WTC11 (cell line): ENCODE measurements around the gene MGST3.

ENCODE experiments used
- KAT7 ChIP-seq: sonication (generic); formaldehyde crosslinking; IDR thresholded peaks from 2 replicates; pipeline ENCODE4 v1.8.1; 2023; ENCODE audit warnings: missing genetic modification reagents, mild to moderate bottlenecking, borderline replicate concordance
- NFYB ChIP-seq: sonication (generic); formaldehyde crosslinking; conservative IDR thresholded peaks from 2 replicates; pipeline ENCODE4 v1.8.0; 2022; ENCODE audit warnings: low read depth, missing genetic modification reagents
- TF ChIP-seq, protein P1 (sequence below): fragments of 200-600 bp; IDR thresholded peaks from 2 replicates; pipeline ENCODE4 v1.8.0; 2022; ENCODE audit warnings: antibody characterized with exemption
- TF ChIP-seq, protein P2 (sequence below): sonication (generic); formaldehyde crosslinking; IDR thresholded peaks from 2 replicates; pipeline ENCODE4 v1.8.1; 2023; ENCODE audit warnings: mild to moderate bottlenecking, missing genetic modification reagents, moderate library complexity

DNA sequence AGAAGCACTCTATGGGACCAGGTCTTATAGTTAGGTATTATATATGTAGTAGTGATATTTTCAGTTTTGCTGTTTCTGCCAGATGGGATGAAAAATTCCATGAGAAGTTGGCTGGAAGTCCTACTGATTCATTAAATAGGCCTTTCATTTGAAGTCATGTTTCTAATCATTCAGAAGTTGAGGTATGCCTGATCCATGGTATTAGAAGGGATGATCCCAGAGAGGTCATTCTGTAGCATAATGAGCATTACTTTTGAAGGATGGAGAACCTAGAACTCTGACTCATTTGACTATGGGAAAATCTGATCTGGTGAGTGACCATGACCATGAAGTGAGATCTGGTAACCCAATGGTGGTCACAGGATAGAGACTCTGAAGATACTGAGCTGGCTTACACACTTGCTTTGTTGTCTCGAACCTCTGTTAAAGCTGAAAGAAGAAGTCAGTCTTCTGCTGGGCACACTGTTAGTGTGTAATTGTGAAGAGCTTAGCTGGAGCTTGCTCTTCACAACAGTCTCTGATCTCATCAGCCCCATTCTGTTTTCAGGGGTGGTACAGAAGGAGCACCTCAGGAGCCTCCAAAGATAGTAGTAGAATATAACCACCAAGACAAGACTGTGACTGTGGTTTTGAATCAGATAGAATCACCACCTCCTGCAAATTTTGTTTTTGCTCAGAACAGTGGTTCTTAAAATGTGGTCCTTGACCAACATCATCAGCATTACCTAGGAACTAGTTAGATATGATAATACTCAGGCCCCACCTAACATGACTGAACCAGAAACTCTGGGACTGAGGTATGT is 9.0 kb downstream of the MGST3 start:
- TF ChIP-seq, protein P1, sequence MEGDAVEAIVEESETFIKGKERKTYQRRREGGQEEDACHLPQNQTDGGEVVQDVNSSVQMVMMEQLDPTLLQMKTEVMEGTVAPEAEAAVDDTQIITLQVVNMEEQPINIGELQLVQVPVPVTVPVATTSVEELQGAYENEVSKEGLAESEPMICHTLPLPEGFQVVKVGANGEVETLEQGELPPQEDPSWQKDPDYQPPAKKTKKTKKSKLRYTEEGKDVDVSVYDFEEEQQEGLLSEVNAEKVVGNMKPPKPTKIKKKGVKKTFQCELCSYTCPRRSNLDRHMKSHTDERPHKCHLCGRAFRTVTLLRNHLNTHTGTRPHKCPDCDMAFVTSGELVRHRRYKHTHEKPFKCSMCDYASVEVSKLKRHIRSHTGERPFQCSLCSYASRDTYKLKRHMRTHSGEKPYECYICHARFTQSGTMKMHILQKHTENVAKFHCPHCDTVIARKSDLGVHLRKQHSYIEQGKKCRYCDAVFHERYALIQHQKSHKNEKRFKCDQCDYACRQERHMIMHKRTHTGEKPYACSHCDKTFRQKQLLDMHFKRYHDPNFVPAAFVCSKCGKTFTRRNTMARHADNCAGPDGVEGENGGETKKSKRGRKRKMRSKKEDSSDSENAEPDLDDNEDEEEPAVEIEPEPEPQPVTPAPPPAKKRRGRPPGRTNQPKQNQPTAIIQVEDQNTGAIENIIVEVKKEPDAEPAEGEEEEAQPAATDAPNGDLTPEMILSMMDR: no peak
- TF ChIP-seq, protein P2, sequence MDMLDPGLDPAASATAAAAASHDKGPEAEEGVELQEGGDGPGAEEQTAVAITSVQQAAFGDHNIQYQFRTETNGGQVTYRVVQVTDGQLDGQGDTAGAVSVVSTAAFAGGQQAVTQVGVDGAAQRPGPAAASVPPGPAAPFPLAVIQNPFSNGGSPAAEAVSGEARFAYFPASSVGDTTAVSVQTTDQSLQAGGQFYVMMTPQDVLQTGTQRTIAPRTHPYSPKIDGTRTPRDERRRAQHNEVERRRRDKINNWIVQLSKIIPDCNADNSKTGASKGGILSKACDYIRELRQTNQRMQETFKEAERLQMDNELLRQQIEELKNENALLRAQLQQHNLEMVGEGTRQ (CRISPR knock-in tag): no peak
- no peak for TF ChIP-seq NFYB (CRISPR knock-in tag)
- no peak for TF ChIP-seq KAT7
